ENCODE results near the gene AHI1. TPM values are rescaled to one million over a fixed set of nuclear protein-coding genes. Genes with fewer than 3 reads are reported as not detected.

AHI1 gene
- total and polyA plus RNA-seq, 9 donors: 7.1 to 56.2 (median 26.7) TPM

- Histone ChIP-seq H3K27ac (no peak overlapping the region), H3K36me3 (no peaks in the 10 kb centered on the region), H3K27me3 (no peaks in the 10 kb centered on the region), H3K4me1 (ENCODE audit: insufficient read depth) (no peaks in the 10 kb centered on the region), H3K4me3 (no peak overlapping the region), H3K9me3 (no peaks in the 10 kb centered on the region)
- WGBS, 3 donors: 61 to 67% (median 63%) methylated on average over 6 of the region's 6 CpGs
- intact Hi-C loops (cut with DNase I): no loop called here
- no peak for DNase-seq
- TF ChIP-seq EP300 (IDR thresholded peaks at IDR 0.05) (no peak), POLR2A (IDR thresholded peaks at IDR 0.05) (no peak)
- TF ChIP-seq, protein P1, sequence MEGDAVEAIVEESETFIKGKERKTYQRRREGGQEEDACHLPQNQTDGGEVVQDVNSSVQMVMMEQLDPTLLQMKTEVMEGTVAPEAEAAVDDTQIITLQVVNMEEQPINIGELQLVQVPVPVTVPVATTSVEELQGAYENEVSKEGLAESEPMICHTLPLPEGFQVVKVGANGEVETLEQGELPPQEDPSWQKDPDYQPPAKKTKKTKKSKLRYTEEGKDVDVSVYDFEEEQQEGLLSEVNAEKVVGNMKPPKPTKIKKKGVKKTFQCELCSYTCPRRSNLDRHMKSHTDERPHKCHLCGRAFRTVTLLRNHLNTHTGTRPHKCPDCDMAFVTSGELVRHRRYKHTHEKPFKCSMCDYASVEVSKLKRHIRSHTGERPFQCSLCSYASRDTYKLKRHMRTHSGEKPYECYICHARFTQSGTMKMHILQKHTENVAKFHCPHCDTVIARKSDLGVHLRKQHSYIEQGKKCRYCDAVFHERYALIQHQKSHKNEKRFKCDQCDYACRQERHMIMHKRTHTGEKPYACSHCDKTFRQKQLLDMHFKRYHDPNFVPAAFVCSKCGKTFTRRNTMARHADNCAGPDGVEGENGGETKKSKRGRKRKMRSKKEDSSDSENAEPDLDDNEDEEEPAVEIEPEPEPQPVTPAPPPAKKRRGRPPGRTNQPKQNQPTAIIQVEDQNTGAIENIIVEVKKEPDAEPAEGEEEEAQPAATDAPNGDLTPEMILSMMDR (IDR thresholded peaks at IDR 0.05): no peak
Measured at GRCh38 chr6:135258970-135259369, 238.6 kb downstream of the AHI1 start.

DNA sequence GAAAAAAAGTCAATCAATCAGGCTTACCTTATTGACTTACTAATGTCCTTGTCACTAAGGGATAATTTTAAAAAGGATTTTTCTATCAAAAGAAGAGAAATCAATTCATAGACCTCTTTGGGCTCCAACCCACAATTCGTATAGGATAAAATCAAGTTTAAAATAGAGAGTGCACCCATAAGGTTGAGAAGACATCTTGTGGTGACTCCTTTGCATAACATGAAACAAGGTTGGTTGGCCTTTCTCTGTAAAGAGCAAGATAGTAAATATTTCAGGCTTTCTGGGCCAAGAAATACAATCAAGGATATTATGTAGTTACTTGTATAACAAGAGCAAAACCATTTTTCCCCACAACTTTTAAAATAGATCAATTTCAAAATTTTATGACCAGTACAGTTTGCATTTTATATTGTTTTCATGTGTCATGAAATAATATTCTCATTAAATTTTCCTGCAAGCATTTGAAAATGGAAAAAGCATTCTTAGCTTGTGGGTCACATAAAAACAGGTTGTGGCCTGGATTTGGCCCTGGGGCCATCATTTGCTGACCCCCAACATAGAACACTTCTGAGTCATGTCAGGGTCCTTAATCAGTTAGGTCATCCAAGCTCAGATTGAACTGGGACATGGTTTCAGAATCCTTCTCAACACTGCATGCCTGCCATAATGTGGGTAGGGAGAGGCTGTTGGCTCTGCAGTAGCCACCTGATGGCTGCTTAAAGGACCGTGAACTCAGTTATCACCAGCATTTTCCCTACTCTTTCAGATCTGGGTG is 239.7 kb downstream of the AHI1 start:
- 70 to 75% (median 73%) methylated on average over 2 of the region's 2 CpGs for WGBS, 3 donors
- H3K27me3 ChIP-seq: no peaks in the 10 kb centered on the region
- TF ChIP-seq, protein P1 (IDR thresholded peaks at IDR 0.05): no peak
- TF ChIP-seq POLR2A (IDR thresholded peaks at IDR 0.05) (no peak), EP300 (IDR thresholded peaks at IDR 0.05) (no peak)
- no peak for DNase-seq
- H3K36me3 ChIP-seq: no peaks in the 10 kb centered on the region
- no peaks in the 10 kb centered on the region for H3K4me1 ChIP-seq (ENCODE audit: insufficient read depth)
- H3K4me3 ChIP-seq: no peak overlapping the region
- H3K27ac ChIP-seq: no peak overlapping the region
- no peaks in the 10 kb centered on the region for H3K9me3 ChIP-seq
- intact Hi-C loops (cut with DNase I): no loop called here

- intact Hi-C loops (cut with DNase I): no loop called here
- WGBS, 3 donors: 63 to 68% (median 67%) methylated on average over 4 of the region's 4 CpGs
- Histone ChIP-seq H3K9me3 (no peaks in the 10 kb centered on the region), H3K27ac (no peak overlapping the region), H3K4me1 (ENCODE audit: insufficient read depth) (no peaks in the 10 kb centered on the region), H3K4me3 (no peak overlapping the region), H3K36me3 (no peaks in the 10 kb centered on the region), H3K27me3 (no peaks in the 10 kb centered on the region)
- no peak for TF ChIP-seq POLR2A (IDR thresholded peaks at IDR 0.05)
- no peak for DNase-seq
Measured at GRCh38 chr6:135256866-135257265, 240.7 kb downstream of the AHI1 start.

DNA sequence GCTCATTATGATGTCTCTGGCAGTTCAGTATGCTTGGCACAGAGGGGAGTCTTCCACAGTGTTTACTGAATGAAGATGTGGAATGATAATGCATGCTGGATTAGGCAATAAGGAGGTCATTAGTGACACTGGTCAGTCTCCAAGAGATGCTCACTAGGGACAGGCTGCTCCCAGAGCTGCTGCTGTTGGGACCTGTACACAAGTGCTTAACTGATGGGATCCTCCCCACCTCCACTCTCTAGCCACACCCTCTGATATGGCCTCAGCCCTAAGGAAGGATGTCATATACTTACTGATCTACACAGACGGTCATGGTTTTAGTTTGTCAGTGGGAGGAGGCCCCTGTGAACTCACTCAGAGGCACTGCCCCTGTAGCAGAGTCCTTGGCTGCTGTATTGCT is 243.1 kb downstream of the AHI1 start:
- no peaks in the 10 kb centered on the region for H3K27me3 ChIP-seq
- DNase-seq: no peak
- intact Hi-C loops (cut with DNase I): no loop called here
- no peaks in the 10 kb centered on the region for H3K4me1 ChIP-seq (ENCODE audit: insufficient read depth)
- no peak overlapping the region for H3K4me3 ChIP-seq
- no peak for TF ChIP-seq POLR2A (IDR thresholded peaks at IDR 0.05)
- TF ChIP-seq, protein P1 (IDR thresholded peaks at IDR 0.05): no peak
- TF ChIP-seq EP300 (IDR thresholded peaks at IDR 0.05): no peak
- no peak overlapping the region for H3K27ac ChIP-seq
- WGBS, 3 donors: 39 to 79% (median 67%) methylated on average over 1 of the region's 1 CpG
- no peaks in the 10 kb centered on the region for H3K9me3 ChIP-seq
- H3K36me3 ChIP-seq: no peaks in the 10 kb centered on the region

All from ovary (tissue), 9 donors.